Tibial artery (tissue), 4 donors: ENCODE measurements around the gene SCGB3A1.
A peak's percentile ranks its signal among the peaks of the same experiment; 100 is the strongest.

Experiments
- DNase-seq, 2 donors: peaks; one replicate each; pipeline ENCODE4 v3.0.0-alpha.2; 2019
- H3K27ac ChIP-seq, 2 donors: fragments of 200-600 bp; sonication (generic) in 1 of 2; 1 replicate in 1 of 2; 2 replicates in 1 of 2; pipeline ENCODE4 v1.5.1; 2018 to 2019; ENCODE audit warnings: mild to moderate bottlenecking in 1 of 2
- H3K27me3 ChIP-seq, 2 donors: fragments of 200-600 bp; sonication (generic) in 1 of 2; one replicate each; pipeline versions ENCODE4 v1.5.1 to v1.6.0; 2016 to 2019
- H3K36me3 ChIP-seq, 3 donors: fragments of 200-600 bp; sonication (generic) in 2 of 3; one replicate each; pipeline ENCODE4 v1.5.1; 2016 to 2019; ENCODE audit warnings: mild to moderate bottlenecking in 2 of 3
- H3K4me1 ChIP-seq, 4 donors: fragments of 200-600 bp; sonication (generic) in 2 of 4; 1 replicate in 3 of 4; 2 replicates in 1 of 4; pipeline ENCODE4 v1.5.1; 2016 to 2019
- H3K4me3 ChIP-seq, 2 donors: fragments of 200-600 bp; sonication (generic) in 1 of 2; 1 replicate in 1 of 2; 2 replicates in 1 of 2; pipeline ENCODE4 v1.5.1; 2018 to 2019; ENCODE audit warnings: mild to moderate bottlenecking in 2 of 2
- H3K9me3 ChIP-seq, 3 donors: fragments of 200-600 bp; sonication (generic) in 1 of 3; one replicate each; pipeline ENCODE4 v1.5.1; 2016 to 2019
- CTCF ChIP-seq, 2 experiments: fragments of 200-600 bp in 1 of 2; fragments of 450-650 bp in 1 of 2; IDR thresholded peaks; one replicate each; pipeline ENCODE4 v1.5.1; 2017 to 2019; ENCODE audit warnings: antibody characterized with exemption in 2 of 2, mild to moderate bottlenecking in 1 of 2, moderate library complexity in 1 of 2
- intact Hi-C: fragments of 100-400 bp; cut with DNase I; formaldehyde crosslinking; loops from one replicate; pipeline ENCODE4 v1.15.0; 2023; ENCODE audit warnings: low total_unique reads

SCGB3A1 gene

GRCh38 chr5:180598316-180598701 lies 7.0 kb upstream of the SCGB3A1 start:
- Histone ChIP-seq H3K36me3 (no peaks in the 10 kb centered on the region), H3K9me3 (no peaks in the 10 kb centered on the region), H3K4me1 (no peaks in the 10 kb centered on the region), H3K4me3 (no peak overlapping the region), H3K27me3 (peaks cover 0 to 18% of the 10 kb centered on the region in 2 donors), H3K27ac (no peak overlapping the region)
- intact Hi-C loops = no loop called here
- no peak for DNase-seq
- TF ChIP-seq CTCF (IDR thresholded peaks at IDR 0.05) = no peak

- no peaks in the 10 kb centered on the region for H3K36me3 ChIP-seq
- no peak overlapping the region for H3K27ac ChIP-seq
- peak in 1 of 2 donors; percentile 52 for DNase-seq
- no peaks in the 10 kb centered on the region for H3K9me3 ChIP-seq
- no peak overlapping the region for H3K4me3 ChIP-seq
- TF ChIP-seq CTCF (IDR thresholded peaks at IDR 0.05) = no peak
- intact Hi-C loops = no loop called here
- peaks cover 0 to under 1% (median 0%) of the 10 kb centered on the region in 4 donors for H3K4me1 ChIP-seq
- H3K27me3 ChIP-seq = peaks cover 0 to 25% of the 10 kb centered on the region in 2 donors
These were observed 5.5 kb upstream of the SCGB3A1 start for GRCh38 chr5:180596668-180597231.

- no peak overlapping the region for H3K27ac ChIP-seq
- peaks cover 0 to 6% (median 5%) of the 10 kb centered on the region in 4 donors for H3K4me1 ChIP-seq
- peaks cover 0 to 31% of the 10 kb centered on the region in 2 donors for H3K27me3 ChIP-seq
- H3K9me3 ChIP-seq = no peaks in the 10 kb centered on the region
- no peak overlapping the region for H3K4me3 ChIP-seq
- intact Hi-C loops = no loop called here
- no peaks in the 10 kb centered on the region for H3K36me3 ChIP-seq
- peak in 1 of 2 donors; percentile 28 for DNase-seq
- TF ChIP-seq CTCF (IDR thresholded peaks at IDR 0.05) = no peak
These were observed 4.9 kb upstream of the SCGB3A1 start for GRCh38 chr5:180596115-180596667.

GRCh38 chr5:180595381-180596114 lies 4.2 kb upstream of the SCGB3A1 start:
- Histone ChIP-seq H3K9me3 (no peaks in the 10 kb centered on the region), H3K36me3 (no peaks in the 10 kb centered on the region), H3K27ac (no peak overlapping the region), H3K27me3 (peaks cover 0 to 37% of the 10 kb centered on the region in 2 donors), H3K4me1 (peaks cover 0 to 13% (median 10%) of the 10 kb centered on the region in 4 donors), H3K4me3 (no peak overlapping the region)
- intact Hi-C loops = no loop called here
- no peak for TF ChIP-seq CTCF (IDR thresholded peaks at IDR 0.05)
- peak in 1 of 2 donors; percentile 44 for DNase-seq

- H3K36me3 ChIP-seq = no peaks in the 10 kb centered on the region
- intact Hi-C loops = no loop called here
- H3K4me1 ChIP-seq = peaks cover 0 to 18% (median 12%) of the 10 kb centered on the region in 4 donors
- H3K9me3 ChIP-seq = no peaks in the 10 kb centered on the region
- peaks cover 0 to 43% of the 10 kb centered on the region in 2 donors for H3K27me3 ChIP-seq
- no peak for TF ChIP-seq CTCF (IDR thresholded peaks at IDR 0.05)
- no peak overlapping the region for H3K4me3 ChIP-seq
- no peak overlapping the region for H3K27ac ChIP-seq
- DNase-seq = no peak
These were observed 3.7 kb upstream of the SCGB3A1 start for GRCh38 chr5:180595046-180595379.
